Brain microvascular endothelial cell (primary cell): ENCODE results near the gene MED4.
A peak's percentile ranks its signal among the peaks of the same experiment; 100 is the strongest.

ENCODE experiments used
- DNase-seq: peaks from one replicate; pipeline ENCODE4 v3.0.0-alpha.2; 2020
- H3K27ac ChIP-seq: fragments of 250-450 bp; sonication (Bioruptor Pico); 2 replicates; pipeline ENCODE4 v1.5.1; 2020; ENCODE audit warnings: mild to moderate bottlenecking, moderate library complexity
- H3K27me3 ChIP-seq: fragments of 250-450 bp; sonication (Bioruptor Pico); replicated peaks from 2 replicates; pipeline ENCODE4 v1.5.1; 2020; ENCODE audit warnings: mild to moderate bottlenecking
- H3K36me3 ChIP-seq: fragments of 250-450 bp; sonication (Bioruptor Pico); replicated peaks from 2 replicates; pipeline ENCODE4 v1.5.1; 2020; ENCODE audit warnings: mild to moderate bottlenecking
- H3K4me3 ChIP-seq: 2 replicates; pipeline ENCODE4 v1.5.1; 2011; ENCODE audit warnings: low read depth, mild to moderate bottlenecking, control low read depth, low read length, moderate library complexity
- CTCF ChIP-seq: IDR thresholded peaks from 2 replicates; pipeline ENCODE4 v1.5.1; 2011; ENCODE audit warnings: low read depth, mild to moderate bottlenecking, moderate library complexity, low read length, control low read depth, inconsistent platforms; ENCODE audit errors: missing control alignments
- in situ Hi-C: cut with HindIII; loops from 2 replicates; pipeline ENCODE4 v1.10.0; 2017; ENCODE audit warnings: low sequenced_read_pairs, low pct_ligation_motif_present

Gene MED4

GRCh38 chr13:48120241-48120640 lies 25.3 kb upstream of the MED4 start:
- DNase-seq = no peak
- no peak overlapping the region for H3K4me3 ChIP-seq
- TF ChIP-seq CTCF = no peak
- no peaks in the 10 kb centered on the region for H3K27me3 ChIP-seq
- no peak overlapping the region for H3K27ac ChIP-seq
- H3K36me3 ChIP-seq = no peaks in the 10 kb centered on the region
- in situ Hi-C loops = no loop called here

- H3K27ac ChIP-seq = no peak overlapping the region
- TF ChIP-seq CTCF = no peak
- H3K36me3 ChIP-seq = no peaks in the 10 kb centered on the region
- no peak for DNase-seq
- in situ Hi-C loops = no loop called here
- H3K27me3 ChIP-seq = no peaks in the 10 kb centered on the region
- no peak overlapping the region for H3K4me3 ChIP-seq
These were observed 23.1 kb upstream of the MED4 start for GRCh38 chr13:48118030-48118429.

- no peak for DNase-seq
- H3K36me3 ChIP-seq = no peaks in the 10 kb centered on the region
- no peak overlapping the region for H3K4me3 ChIP-seq
- no peak overlapping the region for H3K27ac ChIP-seq
- no peak for TF ChIP-seq CTCF
- in situ Hi-C loops = no loop called here
- H3K27me3 ChIP-seq = no peaks in the 10 kb centered on the region
These were observed 21.9 kb upstream of the MED4 start for GRCh38 chr13:48116808-48117207.

GRCh38 chr13:48113756-48114130 lies 18.8 kb upstream of the MED4 start:
- Histone ChIP-seq H3K27ac (no peak overlapping the region), H3K27me3 (no peaks in the 10 kb centered on the region), H3K4me3 (no peak overlapping the region), H3K36me3 (no peaks in the 10 kb centered on the region)
- in situ Hi-C loops = no loop called here
- TF ChIP-seq CTCF = no peak
- DNase-seq = no peak

DNA sequence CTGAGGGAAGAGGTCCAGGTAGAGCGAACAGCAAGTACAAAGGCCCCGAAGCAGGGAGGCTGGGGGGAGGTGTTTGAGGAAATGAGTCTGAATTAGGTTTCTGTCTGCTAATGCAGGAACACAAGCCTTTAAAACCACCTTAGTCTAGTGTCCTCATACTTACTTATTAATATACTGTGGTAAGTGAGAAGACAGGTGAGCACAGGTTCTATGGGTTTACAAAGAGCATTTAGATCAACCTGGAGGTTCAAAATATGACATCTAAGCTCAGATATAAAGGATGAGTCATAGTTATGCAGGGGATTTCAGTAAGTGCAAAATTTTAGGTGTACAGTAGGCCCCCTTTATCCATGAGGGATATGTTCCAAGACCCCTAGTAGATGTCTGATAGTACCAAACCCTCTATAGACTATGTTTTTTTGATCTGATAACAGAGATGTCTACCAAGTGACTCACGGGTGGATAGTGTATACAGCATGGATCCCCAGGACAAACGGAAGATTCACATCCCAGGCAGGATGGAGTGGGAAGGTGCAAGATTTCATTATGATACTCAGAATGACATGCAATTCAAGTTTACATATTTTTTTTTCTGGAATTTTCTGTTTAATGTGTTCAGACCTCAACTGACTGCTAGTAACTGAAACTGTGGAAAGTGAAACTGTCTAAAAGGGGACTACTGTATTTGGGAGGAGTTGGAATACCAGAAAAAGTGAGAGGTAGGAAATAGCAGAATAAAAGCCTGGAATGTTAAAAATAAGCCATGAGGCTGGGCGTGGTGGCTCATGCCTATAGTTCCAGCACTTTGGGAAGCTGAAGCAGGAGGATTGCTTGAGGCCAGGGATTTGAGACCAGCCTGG lies 18.2 kb upstream of the MED4 start:
- Histone ChIP-seq H3K27ac (no peak overlapping the region), H3K4me3 (no peak overlapping the region), H3K27me3 (no peaks in the 10 kb centered on the region), H3K36me3 (no peaks in the 10 kb centered on the region)
- peak; percentile 27 for DNase-seq
- in situ Hi-C loops = no loop called here
- TF ChIP-seq CTCF = no peak
